H1 (cell line): Measurements from ENCODE around the gene GAS2L1.
A peak's percentile ranks its signal among the peaks of the same experiment; 100 is the strongest.

Source experiments
- ASH2L ChIP-seq: fragments of 200-600, 300-600 bp; sonication (generic); IDR thresholded peaks from one replicate; pipeline ENCODE4 v1.7.1; 2017; ENCODE audit warnings: low read length
- JUN ChIP-seq: IDR thresholded peaks from 2 replicates; pipeline ENCODE4 v1.6.1; 2011; ENCODE audit warnings: low read depth, mild to moderate bottlenecking, improper control_type of control experiment, low read length
- PHF8 ChIP-seq: fragments of 200-600 bp; sonication (generic); conservative IDR thresholded peaks from 2 replicates; pipeline ENCODE4 v1.7.1; 2012; ENCODE audit warnings: low read depth, mild to moderate bottlenecking, inconsistent platforms, low read length, moderate library complexity
- POLR2A ChIP-seq, 2 experiments: IDR thresholded peaks; 1 replicate in 1 of 2; 2 replicates in 1 of 2; pipeline ENCODE4 v1.6.1; 2011; ENCODE audit warnings: low read depth in 2 of 2, low read length in 2 of 2, mild to moderate bottlenecking in 2 of 2; ENCODE audit errors: control extremely low read depth in 1 of 2
- POU5F1 ChIP-seq: IDR thresholded peaks from 2 replicates; pipeline ENCODE4 v1.6.1; 2011; ENCODE audit warnings: low read depth, mild to moderate bottlenecking, low read length, moderate library complexity
- RAD21 ChIP-seq, 2 experiments: IDR thresholded peaks in 1 of 2; conservative IDR thresholded peaks in 1 of 2; 2 replicates each; pipeline ENCODE4 v1.6.1; 2011; ENCODE audit warnings: low read depth in 2 of 2, low read length in 2 of 2, improper control_type of control experiment in 1 of 2, inconsistent platforms in 1 of 2, mild to moderate bottlenecking in 1 of 2, moderate library complexity in 1 of 2
- TEAD4 ChIP-seq: IDR thresholded peaks from 2 replicates; pipeline ENCODE4 v1.6.1; 2012; ENCODE audit warnings: low read depth, low read length, inconsistent platforms, mixed read lengths
- ZNF274 ChIP-seq: IDR thresholded peaks from 2 replicates; pipeline ENCODE4 v1.7.0; 2012; ENCODE audit warnings: low read length, borderline replicate concordance; ENCODE audit errors: extremely low read depth
- TF ChIP-seq, protein P1 (sequence below), 3 experiments: IDR thresholded peaks; 1 replicate in 2 of 3; 2 replicates in 1 of 3; pipeline versions ENCODE4 v1.5.1 to v1.6.1; 2011; ENCODE audit warnings: low read length in 3 of 3, mild to moderate bottlenecking in 3 of 3, inconsistent platforms in 2 of 3, low read depth in 1 of 3, moderate library complexity in 1 of 3; ENCODE audit not compliant: insufficient read depth in 1 of 3; ENCODE audit errors: control extremely low read depth in 1 of 3

DNA sequence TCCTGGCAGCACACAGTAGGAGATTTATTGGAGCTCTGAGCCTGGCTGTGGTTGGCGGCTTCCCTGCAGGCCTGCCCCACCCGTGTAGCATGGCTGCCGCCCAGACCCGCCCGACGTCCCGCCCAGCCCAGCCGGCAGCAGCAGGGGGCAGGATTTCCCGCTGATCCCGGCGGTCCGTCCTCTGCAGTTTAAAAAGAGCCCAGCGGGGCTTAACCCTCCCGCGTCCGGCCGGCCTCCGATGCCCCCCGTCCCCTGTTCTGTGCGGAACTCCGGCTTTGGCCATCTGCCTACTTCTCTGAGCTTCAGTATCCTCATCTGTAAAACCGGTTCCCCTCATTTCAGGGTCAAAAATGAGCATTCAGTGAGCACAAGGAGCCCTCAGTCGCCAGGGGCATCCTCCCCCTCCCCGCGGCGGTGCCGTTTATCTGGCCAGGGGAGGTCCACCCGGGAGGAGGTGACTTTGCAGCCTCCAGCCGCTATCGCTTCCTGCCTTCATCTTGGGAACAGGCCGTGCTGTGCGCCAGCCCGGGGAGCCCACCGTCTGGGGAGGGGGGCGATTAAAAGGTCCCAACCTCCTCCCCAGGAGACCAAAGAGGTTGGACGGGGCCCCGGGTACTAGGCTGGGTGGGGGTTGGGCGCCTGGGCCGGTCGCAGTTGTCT lies at the start of gene GAS2L1:
- TF ChIP-seq, protein P1, sequence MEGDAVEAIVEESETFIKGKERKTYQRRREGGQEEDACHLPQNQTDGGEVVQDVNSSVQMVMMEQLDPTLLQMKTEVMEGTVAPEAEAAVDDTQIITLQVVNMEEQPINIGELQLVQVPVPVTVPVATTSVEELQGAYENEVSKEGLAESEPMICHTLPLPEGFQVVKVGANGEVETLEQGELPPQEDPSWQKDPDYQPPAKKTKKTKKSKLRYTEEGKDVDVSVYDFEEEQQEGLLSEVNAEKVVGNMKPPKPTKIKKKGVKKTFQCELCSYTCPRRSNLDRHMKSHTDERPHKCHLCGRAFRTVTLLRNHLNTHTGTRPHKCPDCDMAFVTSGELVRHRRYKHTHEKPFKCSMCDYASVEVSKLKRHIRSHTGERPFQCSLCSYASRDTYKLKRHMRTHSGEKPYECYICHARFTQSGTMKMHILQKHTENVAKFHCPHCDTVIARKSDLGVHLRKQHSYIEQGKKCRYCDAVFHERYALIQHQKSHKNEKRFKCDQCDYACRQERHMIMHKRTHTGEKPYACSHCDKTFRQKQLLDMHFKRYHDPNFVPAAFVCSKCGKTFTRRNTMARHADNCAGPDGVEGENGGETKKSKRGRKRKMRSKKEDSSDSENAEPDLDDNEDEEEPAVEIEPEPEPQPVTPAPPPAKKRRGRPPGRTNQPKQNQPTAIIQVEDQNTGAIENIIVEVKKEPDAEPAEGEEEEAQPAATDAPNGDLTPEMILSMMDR (IDR thresholded peaks at IDR 0.05; ENCODE audit: control extremely low read depth in 1 of 3, insufficient read depth in 1 of 3, low read depth in 1 of 3, low read length in 3 of 3), result peak in 1 of 3 experiments; percentile 3; a peak in 1 of 4 replicates
- 0 out of 2 replicates have a peak, but pooled peaks have one; percentile 32 for TF ChIP-seq PHF8
- no peak for TF ChIP-seq POLR2A (IDR thresholded peaks at IDR 0.05; ENCODE audit: control extremely low read depth in 1 of 2, low read depth in 2 of 2, low read length in 2 of 2)
- TF ChIP-seq TEAD4, result no peak
- TF ChIP-seq RAD21 (IDR thresholded peaks at IDR 0.05 in 1 of 2, conservative IDR thresholded peaks at IDR 0.05 in 1 of 2; ENCODE audit: low read depth in 2 of 2, low read length in 2 of 2), result no peak
- TF ChIP-seq ASH2L, result peak; percentile 50
- no peak for TF ChIP-seq JUN
- TF ChIP-seq POU5F1, result no peak
- no peak for TF ChIP-seq ZNF274
